HG02642 (cell line): Measurements from ENCODE around the gene UBE2D2.

Experiments
- ATAC-seq: cut with Tn5 transposase; IDR thresholded peaks from one replicate; pipeline ENCODE4 v1.9.1; 2021; ENCODE audit warnings: mild to moderate bottlenecking; ENCODE audit not compliant: unreplicated experiment, poor library complexity

Gene UBE2D2

DNA sequence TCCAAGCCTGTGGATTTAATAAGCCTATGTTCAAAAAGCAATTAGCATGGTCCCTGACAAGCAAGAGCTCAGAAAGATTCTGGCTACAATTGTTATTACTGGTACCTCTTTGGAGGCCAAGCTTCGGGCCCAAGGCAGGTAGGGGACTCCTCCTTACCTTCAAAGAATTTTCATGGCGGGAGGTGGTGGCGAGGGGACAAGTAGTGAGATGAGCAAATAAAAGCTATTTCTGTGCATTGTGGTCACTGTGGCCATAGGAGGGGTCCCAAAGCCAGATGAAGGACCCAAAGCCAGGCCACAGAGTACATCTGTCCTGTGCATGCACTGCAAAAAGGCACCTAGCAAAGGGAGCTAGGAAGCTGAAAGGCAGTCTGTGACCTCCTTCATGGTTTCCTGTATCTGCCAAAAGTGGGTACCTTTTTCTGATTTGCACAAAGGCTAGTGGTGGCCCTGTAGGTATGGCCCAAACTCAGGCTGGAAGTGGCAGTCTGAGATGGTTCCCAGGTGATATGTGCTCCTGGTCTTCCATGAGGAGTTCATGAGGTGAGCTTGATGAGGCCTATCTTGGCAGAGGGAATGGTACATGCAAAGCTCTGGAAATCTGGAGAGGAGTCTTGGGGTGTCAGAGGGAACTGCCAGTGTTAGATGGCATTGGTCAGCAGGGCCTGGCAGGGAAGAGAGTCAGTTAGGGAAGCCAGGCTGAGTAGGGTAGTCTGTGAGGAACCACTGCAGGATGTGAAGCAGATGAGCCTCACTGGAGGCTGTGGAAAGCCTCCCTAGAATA is 83.7 kb downstream of the UBE2D2 start:
- no peak for ATAC-seq

DNA sequence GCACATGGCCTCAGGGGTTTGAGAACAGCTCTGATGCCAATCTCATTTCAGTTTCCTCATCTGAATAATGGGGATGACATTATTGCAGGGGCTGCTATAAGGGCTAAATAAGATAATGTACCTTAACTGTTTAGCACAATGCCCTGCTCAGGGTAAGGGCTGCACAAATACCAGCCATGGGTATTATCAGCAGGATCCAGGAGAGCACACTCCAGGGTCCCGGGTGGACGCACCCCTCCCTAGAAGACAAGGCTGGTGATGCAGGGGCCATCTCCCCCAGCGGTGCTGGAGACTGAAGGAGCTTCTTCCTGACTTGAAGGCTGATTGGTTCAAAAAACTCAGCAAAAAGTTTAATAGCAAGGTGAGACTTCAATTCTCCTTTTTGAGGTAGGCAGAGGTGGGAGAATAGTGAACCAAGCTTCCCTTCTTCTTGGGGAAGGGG is 84.3 kb downstream of the UBE2D2 start:
- no peak for ATAC-seq

DNA sequence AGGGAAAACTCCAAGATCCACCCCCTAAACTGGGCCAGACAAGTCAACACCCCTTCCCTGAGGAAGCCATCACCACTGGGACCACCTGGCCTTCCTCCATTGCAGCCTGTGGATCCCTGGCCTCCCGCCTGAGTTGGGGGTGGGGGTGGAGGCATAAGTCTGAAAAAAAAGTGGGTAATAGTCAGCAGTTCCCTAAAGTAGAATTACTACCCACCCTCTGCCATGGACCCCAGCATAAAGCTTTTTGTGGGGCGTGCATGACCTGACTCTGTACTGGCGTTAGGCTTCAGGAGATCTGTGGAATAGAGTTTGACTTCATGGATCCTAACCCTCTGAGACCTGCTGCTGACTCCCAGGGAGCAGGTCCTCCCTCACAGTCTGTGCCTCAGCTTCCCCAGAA is 85.0 kb downstream of the UBE2D2 start:
- no peak for ATAC-seq

DNA sequence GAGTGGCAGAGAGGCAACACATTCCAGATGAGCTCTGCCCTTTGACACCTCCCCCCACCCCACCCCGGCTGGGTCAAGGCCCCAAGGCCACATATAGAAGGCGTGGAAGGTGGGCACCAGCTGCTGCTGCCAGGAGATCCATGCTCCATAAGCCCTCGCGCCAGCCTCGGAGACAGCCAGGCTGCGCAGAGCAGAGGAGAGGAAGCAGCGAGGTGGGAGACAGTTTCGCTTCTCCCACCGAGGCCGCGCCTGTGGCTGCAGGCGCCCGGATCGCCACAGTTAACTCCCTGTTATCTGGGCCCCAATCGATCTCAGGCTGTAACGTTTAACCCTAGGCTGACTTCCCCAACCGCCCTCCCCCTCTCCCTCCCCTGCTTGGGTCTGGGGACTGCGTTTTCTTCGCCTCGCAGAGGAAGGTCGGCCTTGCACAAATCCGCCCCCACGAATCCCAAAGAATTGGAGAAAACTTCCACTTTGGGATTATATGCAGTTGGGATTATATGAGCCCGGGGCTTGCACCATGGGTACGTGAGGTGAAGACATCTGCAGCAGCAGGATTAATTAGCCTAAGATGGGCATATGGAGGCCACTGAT is 85.9 kb downstream of the UBE2D2 start:
- no peak for ATAC-seq

DNA sequence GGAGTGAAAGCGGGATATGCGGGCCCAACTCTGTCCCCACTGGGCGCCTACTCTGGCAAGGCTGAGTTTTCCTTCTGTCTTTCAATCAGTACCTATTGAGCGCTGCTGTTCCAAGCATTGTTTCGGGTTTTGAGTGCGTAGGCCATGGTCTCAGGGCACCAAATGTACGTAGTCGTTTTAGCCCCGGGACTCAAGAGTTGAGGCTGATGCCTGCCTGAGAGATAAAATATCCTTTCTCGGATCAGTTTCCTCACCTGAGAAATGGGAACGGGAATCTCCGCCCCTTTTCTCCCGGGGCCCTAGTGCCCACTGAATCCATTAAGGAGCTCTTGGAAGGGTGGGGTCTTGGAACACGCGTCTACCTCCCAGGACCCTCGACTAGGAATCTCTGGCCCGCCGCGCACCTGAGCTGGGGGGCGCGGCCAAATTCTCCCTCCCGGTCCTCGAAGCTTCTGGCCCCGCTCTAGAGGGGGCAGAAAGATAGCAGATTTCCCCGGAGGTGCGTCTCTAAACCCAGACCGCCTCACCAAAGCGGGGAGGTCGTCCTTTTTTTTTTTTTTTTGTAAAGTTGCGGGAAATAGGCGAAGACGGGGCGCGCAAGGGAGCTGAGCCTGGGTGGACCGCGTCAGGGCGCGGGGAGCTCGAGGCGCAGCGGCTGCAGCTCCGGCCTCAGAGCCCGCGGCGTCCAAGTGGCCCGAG is 86.5 kb downstream of the UBE2D2 start:
- no peak for ATAC-seq

DNA sequence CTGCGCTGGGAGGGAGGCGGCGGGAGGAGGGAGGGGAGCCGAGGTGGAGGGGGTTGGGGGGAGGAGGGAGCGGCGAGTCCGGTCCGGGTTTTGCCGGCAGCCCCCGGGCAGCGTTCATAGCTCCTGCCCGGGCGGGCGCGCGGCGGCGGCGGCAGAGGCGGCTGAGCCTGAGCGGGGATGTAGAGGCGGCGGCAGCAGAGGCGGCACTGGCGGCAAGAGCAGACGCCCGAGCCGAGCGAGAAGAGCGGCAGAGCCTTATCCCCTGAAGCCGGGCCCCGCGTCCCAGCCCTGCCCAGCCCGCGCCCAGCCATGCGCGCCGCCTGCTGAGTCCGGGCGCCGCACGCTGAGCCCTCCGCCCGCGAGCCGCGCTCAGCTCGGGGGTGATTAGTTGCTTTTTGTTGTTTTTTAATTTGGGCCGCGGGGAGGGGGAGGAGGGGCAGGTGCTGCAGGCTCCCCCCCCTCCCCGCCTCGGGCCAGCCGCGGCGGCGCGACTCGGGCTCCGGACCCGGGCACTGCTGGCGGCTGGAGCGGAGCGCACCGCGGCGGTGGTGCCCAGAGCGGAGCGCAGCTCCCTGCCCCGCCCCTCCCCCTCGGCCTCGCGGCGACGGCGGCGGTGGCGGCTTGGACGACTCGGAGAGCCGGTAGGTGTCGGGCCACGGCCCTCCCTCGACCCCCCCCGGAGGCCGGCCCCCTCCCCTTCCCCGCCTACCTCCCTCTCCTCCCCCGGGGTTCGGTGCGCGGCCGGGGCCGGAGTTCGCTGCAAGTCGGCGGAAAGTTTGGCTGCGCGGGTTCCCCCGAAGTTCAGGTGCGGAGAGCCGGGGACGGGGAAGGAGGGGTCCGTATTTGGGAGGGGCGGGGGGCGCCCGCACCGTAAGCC is 87.3 kb downstream of the UBE2D2 start, which contains the start of gene CXXC5:
Gene CXXC5 (plus strand): TSS at position 145 of the 877 bp plus-strand sequence. CDS start 32,175 bp downstream, outside the sequence.
- ATAC-seq = peak; percentile 38

DNA sequence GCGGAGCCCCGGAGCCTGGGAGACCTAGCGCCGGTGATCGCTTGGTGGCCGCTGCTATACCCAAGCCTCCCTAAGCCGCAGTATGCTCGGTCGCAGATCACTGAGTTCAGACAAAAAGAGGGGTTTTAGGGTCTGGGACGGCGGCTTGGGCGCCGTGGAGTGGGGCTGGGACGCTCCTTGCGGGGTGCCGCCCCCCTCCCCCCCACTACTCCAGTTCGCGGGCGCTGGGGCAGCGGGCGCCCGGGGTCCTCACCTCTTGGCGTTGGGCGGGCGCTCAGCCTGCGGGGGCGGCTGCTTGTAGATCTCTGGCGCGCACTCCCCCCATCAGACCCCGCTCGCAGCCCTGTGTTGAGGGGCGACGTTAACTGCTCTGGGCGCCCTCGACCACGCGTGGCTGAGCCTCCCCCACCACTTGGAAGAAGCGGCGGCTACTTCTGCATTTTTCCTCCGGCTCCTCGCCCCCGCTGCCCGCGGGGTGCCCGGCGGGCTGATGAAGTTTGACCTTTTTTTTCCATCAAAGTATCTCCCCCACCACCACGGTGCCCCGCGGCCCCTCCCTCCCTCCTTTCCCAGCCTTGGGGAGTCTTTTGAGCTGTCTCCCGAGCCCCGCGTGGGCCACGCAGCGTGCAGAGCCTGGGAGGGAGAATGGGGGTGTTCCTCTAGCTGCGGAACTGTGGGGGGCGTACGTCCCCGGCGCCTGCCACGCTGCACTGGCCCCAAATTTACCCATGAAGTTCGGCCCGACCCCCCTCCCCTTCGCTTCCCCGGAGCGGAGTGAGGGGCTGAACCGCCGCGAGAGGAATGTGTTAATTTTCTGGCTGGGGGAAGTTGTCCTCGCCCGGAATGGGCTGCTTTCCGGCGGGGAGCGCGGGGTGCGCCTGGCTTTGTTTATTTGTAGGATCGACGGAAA is 88.2 kb downstream of the UBE2D2 start:
- peak; percentile 2 for ATAC-seq

DNA sequence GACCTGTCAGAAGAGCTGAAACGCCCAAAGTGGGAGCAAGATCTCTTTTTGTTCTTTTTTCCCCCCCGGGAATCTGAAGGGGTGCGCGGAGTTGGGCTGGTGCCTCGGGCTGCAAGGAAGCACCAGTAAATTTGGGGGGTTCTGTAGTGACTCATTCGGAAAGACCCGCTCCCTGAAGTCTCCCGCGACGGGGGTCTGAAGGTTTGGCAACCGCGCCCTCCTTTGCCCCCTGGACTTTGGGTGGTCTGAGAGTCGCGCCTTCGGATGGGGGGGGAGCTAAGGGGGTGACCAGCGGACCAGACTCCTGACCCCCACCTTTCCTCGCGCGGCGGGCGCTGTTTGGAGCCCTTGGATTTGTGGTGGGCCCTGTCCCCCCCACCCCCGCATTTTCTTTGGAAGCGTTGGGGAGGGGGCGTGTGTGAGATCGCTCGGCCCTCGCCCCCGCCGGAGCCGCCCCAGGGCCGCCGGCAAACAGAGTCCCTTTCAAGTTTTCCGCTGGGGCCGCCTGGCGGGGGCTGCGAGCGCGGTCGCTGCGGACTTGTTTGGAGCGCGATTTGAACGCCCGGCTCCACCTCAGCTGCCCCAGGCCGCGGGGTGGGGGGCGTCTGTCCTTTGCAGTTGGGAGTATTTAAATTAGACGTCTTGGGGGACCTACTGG is 89.0 kb downstream of the UBE2D2 start:
- no peak for ATAC-seq

DNA sequence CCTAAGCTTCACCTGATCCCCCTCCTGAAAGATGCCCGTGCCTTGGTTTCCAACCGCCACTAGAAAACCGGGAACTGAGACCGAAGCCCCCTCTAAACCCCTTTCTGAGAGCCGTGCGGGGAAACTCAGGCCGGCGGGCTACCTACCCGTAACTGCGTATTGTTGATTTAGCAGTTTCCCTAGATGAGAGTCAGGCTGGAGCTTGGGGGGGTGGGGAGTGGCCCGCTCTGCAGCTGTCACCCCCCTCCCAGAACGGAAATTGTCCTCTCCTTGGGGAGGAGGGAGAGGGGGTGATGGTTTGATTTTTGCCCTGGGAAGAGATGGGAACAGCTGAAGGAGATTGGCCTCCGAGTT is 89.5 kb downstream of the UBE2D2 start:
- no peak for ATAC-seq

DNA sequence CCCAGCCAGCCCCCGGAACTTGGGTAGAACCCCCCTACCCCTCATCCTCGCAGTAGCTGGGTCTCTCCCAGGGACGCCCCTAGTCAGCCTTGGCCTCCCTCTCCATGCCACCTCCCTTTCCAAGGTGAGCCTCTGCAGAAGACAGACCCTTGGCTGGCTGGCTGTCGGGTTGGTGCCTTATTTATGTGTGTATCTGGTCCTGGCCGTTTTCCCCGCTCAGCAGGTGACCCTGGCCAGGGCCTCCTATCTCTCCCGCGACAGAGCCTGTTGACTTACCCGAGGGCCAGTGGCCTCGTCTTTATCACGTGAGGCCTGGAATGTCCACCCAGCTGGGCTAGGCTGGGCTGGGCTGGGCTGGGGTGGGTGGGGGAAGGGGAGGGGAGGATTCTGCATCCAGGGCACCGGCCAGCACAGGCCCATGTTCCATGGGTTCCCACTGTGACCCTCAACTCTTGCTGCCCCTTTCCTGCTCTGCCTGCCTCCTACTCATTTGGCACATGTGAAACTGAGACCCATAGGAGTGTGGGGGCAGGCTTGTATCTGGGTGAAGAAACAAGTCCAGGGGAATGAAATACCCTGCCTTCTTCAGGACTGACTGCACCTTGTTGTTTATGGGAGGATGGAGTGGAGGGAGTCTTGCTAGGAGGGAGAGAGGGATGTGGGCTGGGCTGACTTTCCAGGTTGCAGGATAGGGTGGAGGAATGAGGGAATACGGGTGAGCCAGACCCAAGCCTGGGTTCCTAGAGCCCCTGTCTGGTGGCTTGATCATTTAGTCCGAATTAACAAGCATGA is 90.1 kb downstream of the UBE2D2 start:
- ATAC-seq = peak; percentile 0

DNA sequence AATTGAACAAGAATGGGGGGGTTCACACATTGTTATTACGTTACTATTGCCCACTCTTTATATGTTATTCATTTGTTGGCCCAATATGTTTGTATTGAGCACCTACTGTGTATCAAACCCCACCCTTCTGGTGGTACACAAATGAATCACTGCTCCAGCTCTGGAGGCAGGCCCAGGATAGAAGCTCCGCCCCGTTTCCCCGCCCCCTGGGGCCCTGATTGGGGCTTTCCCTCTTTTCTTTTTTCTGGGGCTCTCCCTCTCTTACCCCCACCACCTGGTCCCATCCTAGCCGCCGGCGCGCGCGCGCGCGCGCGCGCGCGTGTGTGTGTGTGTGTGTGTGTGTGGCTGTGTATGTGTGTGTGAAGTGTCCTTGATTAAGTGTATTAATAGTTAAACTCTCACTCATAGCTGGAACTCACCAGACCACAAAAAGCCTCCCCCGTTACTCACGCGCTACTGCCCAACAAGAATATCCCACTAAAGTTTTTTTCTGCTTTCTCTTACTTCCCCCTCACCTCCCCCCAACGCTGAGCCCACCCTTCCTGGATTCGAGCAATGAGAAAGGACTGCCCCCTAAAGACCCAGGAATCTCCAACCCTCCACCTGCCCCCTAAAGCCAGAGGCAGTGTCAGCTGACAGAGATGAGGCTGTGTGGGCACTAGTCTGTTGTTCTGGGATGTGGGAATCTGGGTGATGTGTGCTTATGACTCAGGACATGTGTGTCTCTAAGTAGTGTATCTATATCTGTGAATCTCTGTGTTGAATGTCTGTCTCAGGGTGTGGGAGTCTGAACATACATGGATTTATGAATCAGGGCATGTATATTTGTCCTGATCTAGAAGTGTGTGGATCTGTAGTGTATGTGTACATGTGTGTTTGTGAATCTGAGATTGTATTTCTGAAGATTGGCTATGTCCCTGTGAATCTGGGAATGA is 91.0 kb downstream of the UBE2D2 start:
- ATAC-seq = peak; percentile 39

DNA sequence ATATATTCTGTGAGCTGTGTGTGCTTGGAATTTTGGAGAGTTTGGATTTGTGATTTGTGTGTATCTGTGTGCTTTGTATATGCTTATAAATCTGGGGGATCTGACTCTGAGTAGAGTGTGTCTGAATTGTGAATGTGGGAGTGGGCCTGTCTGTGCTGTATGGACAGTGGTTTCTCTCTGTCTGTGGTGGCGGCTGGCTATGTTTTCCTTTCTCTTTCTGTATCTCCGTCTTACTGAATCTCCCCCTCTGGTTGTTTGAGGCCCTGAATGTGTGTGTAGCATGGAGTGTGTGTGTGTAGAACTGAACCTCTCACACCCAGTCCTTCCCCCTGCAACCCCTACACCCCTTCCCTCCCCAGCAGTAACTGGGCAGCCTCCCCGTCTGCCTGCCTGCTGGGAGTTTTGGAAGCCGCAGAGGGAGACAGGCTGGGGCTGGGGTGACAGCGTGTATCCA is 91.7 kb downstream of the UBE2D2 start:
- ATAC-seq = peak; percentile 34

DNA sequence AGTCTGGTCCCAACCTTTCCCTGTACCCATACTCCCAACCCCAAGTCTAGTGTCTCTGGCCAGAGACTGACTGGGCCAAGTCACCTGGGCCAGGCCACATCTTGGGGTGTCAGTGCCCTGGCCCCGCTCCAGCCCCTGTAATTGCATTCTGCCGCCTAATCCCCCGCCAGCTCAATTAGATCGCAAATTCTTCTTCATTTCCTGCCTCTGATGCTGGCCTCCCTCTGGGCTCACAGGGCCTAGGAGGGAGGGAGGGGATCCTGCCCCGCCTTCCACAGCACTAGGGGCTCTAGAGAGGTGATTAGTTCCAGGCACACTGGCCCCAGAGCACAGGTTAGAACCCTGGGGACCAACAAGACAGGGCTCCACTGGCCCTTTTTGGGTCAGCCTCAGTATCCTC is 92.5 kb downstream of the UBE2D2 start:
- no peak for ATAC-seq

DNA sequence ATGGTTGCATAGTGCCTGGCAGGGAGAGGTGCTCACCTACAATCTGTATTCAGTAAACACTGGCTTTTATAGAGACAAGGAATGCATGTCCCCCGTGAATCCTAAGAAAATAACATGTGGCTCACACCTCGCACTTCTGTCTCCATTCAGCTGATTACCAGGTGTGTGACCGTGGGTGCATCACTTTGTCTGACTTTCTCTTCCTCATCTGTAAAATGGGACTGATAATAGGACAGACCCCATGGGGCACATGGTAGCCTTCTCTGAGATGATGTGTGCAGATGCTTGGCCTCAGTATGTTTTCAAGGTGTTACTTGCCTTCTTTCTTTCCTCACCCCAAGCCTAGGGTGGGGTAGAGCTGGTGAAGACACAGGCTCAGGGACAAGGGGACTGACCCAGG is 93.3 kb downstream of the UBE2D2 start:
- no peak for ATAC-seq

DNA sequence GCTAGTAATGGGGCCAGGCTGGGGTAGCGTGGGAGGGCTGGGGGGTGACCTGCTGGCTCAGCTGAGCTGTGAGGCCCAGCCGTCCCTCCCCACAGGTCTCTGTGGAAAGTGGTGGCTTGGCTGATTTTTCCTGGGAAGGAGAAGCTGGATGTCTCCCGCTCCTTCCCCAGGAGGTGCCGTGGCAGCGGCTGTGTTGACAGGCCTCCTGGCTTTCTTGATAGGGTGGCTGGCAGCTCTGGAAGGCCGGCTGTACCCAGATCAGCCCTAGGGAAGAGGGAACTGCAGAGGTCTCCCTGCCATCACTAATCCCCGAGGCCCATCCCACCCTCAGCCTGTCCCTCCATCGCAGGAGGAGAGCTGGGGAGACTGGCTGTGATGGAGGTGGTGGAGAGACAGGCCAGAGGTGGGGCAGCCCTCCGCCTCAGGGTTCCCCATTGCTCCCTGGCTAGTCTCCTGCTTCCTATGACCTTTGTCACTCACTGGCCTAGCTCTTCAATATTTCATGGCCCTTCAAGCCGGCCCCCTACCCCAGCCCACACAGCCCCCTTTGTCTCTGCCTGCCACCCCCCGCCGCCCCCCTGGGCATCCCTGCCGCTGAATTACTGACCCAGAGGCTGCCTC is 93.8 kb downstream of the UBE2D2 start:
- ATAC-seq = no peak

DNA sequence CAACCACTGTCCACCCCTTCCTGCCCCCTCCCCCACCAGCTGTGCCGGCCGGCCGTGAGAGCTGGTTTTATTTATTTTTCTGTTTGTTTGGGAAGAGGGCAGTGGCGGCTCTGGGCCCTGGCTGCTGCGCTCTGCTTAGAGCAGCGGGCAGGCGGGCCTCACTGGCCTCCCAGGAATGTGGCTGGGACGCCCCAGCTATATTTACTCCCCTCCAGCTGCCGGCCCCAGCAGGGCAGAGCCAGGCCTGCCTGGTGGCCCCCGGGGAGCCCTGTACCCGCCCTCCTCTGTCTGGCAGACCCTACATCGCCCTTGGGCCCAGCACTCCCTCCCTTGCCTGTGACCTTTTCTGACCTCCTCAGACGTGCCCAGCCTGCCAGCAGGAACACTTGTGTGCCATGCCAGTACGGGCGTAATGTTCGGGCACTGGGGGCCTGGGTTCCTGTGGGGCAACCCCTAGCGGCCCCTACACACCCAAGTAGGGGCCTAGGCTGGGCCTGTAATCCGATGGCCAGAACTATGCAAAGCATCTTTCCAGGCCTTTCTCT is 94.7 kb downstream of the UBE2D2 start:
- no peak for ATAC-seq
